Brain microvascular endothelial cell (primary cell): ENCODE data around the gene WWOX.

ENCODE experiments used
- DNase-seq: peaks from one replicate; pipeline ENCODE4 v3.0.0-alpha.2; 2020
- H3K27ac ChIP-seq: fragments of 250-450 bp; sonication (Bioruptor Pico); 2 replicates; pipeline ENCODE4 v1.5.1; 2020; ENCODE audit warnings: mild to moderate bottlenecking, moderate library complexity
- H3K27me3 ChIP-seq: fragments of 250-450 bp; sonication (Bioruptor Pico); replicated peaks from 2 replicates; pipeline ENCODE4 v1.5.1; 2020; ENCODE audit warnings: mild to moderate bottlenecking
- H3K36me3 ChIP-seq: fragments of 250-450 bp; sonication (Bioruptor Pico); replicated peaks from 2 replicates; pipeline ENCODE4 v1.5.1; 2020; ENCODE audit warnings: mild to moderate bottlenecking
- H3K4me3 ChIP-seq: 2 replicates; pipeline ENCODE4 v1.5.1; 2011; ENCODE audit warnings: low read depth, mild to moderate bottlenecking, control low read depth, low read length, moderate library complexity
- CTCF ChIP-seq: IDR thresholded peaks from 2 replicates; pipeline ENCODE4 v1.5.1; 2011; ENCODE audit warnings: low read depth, mild to moderate bottlenecking, moderate library complexity, low read length, control low read depth, inconsistent platforms; ENCODE audit errors: missing control alignments
- in situ Hi-C: cut with HindIII; loops from 2 replicates; pipeline ENCODE4 v1.10.0; 2017; ENCODE audit warnings: low sequenced_read_pairs, low pct_ligation_motif_present

WWOX gene

GRCh38 chr16:78878570-78878969 is 779.1 kb downstream of the WWOX start:
- no peaks in the 10 kb centered on the region for H3K27me3 ChIP-seq
- in situ Hi-C loops, result no loop called here
- no peak for DNase-seq

GRCh38 chr16:78879011-78879410 is 779.6 kb downstream of the WWOX start:
- in situ Hi-C loops, result no loop called here
- H3K4me3 ChIP-seq, result no peak overlapping the region
- no peaks in the 10 kb centered on the region for H3K36me3 ChIP-seq
- H3K27me3 ChIP-seq, result no peaks in the 10 kb centered on the region
- no peak overlapping the region for H3K27ac ChIP-seq
- no peak for DNase-seq
- no peak for TF ChIP-seq CTCF

More at GRCh38 chr16:78878570-78878969, 779.1 kb downstream of the WWOX start:
- Histone ChIP-seq H3K4me3 (no peak overlapping the region), H3K36me3 (no peaks in the 10 kb centered on the region), H3K27ac (no peak overlapping the region)
- no peak for TF ChIP-seq CTCF

DNA sequence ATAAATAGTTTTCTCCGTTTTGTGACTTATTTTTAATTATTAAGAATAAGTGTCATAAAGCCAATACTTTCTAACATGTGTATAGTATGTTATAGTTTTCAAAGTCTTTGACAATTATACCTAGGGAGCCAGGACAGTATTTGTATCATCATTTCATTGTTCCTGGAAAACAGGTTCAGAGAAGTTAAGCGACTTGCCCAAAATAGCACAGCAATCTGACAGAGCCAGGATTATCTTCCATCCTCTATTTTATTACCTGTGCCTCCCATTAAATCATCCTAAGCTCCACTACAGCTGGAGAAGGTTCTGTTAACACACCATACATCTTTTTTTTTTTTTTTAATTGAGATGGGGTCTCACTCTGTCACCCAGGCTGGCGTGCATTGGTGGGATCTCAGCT is 782.7 kb downstream of the WWOX start:
- in situ Hi-C loops, result no loop called here
- no peak for DNase-seq
- Histone ChIP-seq H3K27ac (no peak overlapping the region), H3K36me3 (no peaks in the 10 kb centered on the region), H3K27me3 (no peaks in the 10 kb centered on the region), H3K4me3 (no peak overlapping the region)
- TF ChIP-seq CTCF, result no peak

- TF ChIP-seq CTCF, result no peak
- Histone ChIP-seq H3K36me3 (no peaks in the 10 kb centered on the region), H3K4me3 (no peak overlapping the region), H3K27ac (no peak overlapping the region), H3K27me3 (no peaks in the 10 kb centered on the region)
- in situ Hi-C loops, result no loop called here
- no peak for DNase-seq
Measured at GRCh38 chr16:78882751-78883150, 783.3 kb downstream of the WWOX start.

DNA sequence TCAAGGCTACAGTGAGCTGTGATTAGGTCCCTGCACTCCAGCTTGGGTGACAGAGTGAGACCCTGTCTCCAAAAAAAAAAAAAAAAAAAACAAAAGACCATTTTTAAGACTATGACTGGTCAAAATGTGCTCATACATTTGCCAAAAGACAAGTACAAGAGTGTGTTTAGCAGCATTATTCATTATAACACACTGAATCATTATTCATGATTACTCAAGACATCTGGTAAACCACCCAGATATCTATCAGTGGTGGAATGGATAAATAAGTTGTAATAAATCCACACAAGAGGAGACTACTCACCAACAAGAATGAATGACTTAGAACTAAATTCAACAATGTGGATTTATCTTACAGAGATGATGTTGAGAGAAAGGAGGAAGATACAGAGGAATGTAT is 784.8 kb downstream of the WWOX start:
- Histone ChIP-seq H3K27ac (no peak overlapping the region), H3K36me3 (no peaks in the 10 kb centered on the region), H3K27me3 (no peaks in the 10 kb centered on the region), H3K4me3 (no peak overlapping the region)
- DNase-seq, result no peak
- in situ Hi-C loops, result no loop called here
- TF ChIP-seq CTCF, result no peak

DNA sequence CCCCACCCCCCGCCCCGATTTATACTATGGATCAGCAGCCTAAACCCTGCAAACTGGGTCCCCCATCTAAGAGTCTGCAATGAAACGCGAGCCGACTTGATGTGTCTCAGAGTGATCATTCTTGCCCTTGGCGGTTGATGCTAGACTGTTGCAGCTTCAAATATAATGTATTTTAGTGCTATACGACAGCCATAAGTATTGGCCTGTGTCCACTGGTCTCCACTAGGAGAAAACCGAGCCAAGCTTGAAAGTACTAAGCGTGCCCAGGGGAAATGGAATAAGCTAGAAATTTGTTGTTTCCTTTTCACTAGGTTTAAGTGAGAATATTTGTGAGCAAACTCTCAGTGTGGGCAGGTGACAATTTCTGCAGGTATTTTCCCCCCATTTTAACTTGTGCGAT is 789.9 kb downstream of the WWOX start:
- Histone ChIP-seq H3K27ac (no peak overlapping the region), H3K4me3 (no peak overlapping the region), H3K36me3 (no peaks in the 10 kb centered on the region), H3K27me3 (no peaks in the 10 kb centered on the region)
- no peak for TF ChIP-seq CTCF
- no peak for DNase-seq
- in situ Hi-C loops, result no loop called here
